Gastrocnemius medialis (tissue), 4 donors: Measurements from ENCODE around the gene GGT6. TPM values are rescaled to one million over a fixed set of nuclear protein-coding genes. Genes with fewer than 3 reads are reported as not detected.
A peak's percentile ranks its signal among the peaks of the same experiment; 100 is the strongest.

ENCODE experiments used
- ATAC-seq, 2 donors: fragments of 150-250 bp; one replicate each; pipeline ENCODE4 v1.9.1; 2016
- DNase-seq, 2 donors: peaks; one replicate each; pipeline ENCODE4 v3.0.0-alpha.2; 2019
- H3K27ac ChIP-seq, 4 donors: fragments of 200-600 bp; sonication (generic); 1 replicate in 1 of 4; 2 replicates in 3 of 4; pipeline ENCODE4 v1.5.1; 2016 to 2018; ENCODE audit warnings: mild to moderate bottlenecking in 2 of 4, moderate library complexity in 1 of 4
- H3K27me3 ChIP-seq, 3 donors: fragments of 200-600 bp; sonication (generic) in 2 of 3; 1 replicate in 1 of 3; 2 replicates in 2 of 3; pipeline versions ENCODE4 v1.5.1 to v1.6.0; 2016 to 2019; ENCODE audit warnings: mild to moderate bottlenecking in 1 of 3, moderate library complexity in 1 of 3
- H3K36me3 ChIP-seq, 2 donors: fragments of 200-600 bp; sonication (generic) in 1 of 2; one replicate each; pipeline ENCODE4 v1.5.1; 2017 to 2018
- H3K4me1 ChIP-seq, 2 donors: fragments of 200-600 bp; sonication (generic) in 1 of 2; one replicate each; pipeline ENCODE4 v1.5.1; 2016 to 2017; ENCODE audit warnings: mild to moderate bottlenecking in 2 of 2
- H3K4me3 ChIP-seq, 4 donors: fragments of 200-600 bp; sonication (generic) in 3 of 4; 1 replicate in 1 of 4; 2 replicates in 3 of 4; pipeline ENCODE4 v1.5.1; 2016 to 2019; ENCODE audit warnings: mild to moderate bottlenecking in 2 of 4
- H3K9me3 ChIP-seq, 3 donors: fragments of 200-600 bp; sonication (generic) in 2 of 3; 1 replicate in 1 of 3; 2 replicates in 2 of 3; pipeline ENCODE4 v1.5.1; 2016 to 2019
- CTCF ChIP-seq, 5 experiments: fragments of 450-650 bp in 3 of 5; fragments of 200-600 bp in 2 of 5; sonication (generic) in 2 of 5; IDR thresholded peaks in 4 of 5; conservative IDR thresholded peaks in 1 of 5; 1 replicate in 4 of 5; 2 replicates in 1 of 5; pipeline ENCODE4 v1.5.1; 2016 to 2019; ENCODE audit warnings: antibody characterized with exemption in 5 of 5, mild to moderate bottlenecking in 3 of 5, moderate library complexity in 3 of 5
- POLR2A ChIP-seq, 2 donors: fragments of 450-650 bp; IDR thresholded peaks; one replicate each; pipeline ENCODE4 v1.6.1; 2017; ENCODE audit warnings: antibody characterized with exemption in 2 of 2, mild to moderate bottlenecking in 2 of 2, moderate library complexity in 2 of 2
- in situ Hi-C, 4 donors: fragments of 200-750 bp; cut with MboI; loops; one replicate each; pipeline versions ENCODE4 v1.15.0 to v1.8.0; 2017; ENCODE audit warnings: low sequenced_read_pairs in 4 of 4
- intact Hi-C: fragments of 100-400 bp; cut with DNase I; formaldehyde crosslinking; loops from one replicate; pipeline ENCODE4 v1.15.1; 2023; ENCODE audit warnings: low total_unique reads
- total RNA-seq, 4 donors: library from RNA; depleted of rRNA; stranded (reverse); fragments of >200 nt; gene quantifications; one replicate each; pipeline versions ENCODE4 v1.1.0 to v1.2.3, GENCODE V29; 2016

The GGT6 gene
- total RNA-seq, 4 donors from 2014 or later: 0.63 TPM; not detected in 3

GRCh38 chr17:4530799-4531730 is 29.3 kb downstream of the GGT6 start:
- Histone ChIP-seq H3K4me3 (no peak overlapping the region), H3K36me3 (no peaks in the 10 kb centered on the region), H3K4me1 (peaks cover 17 to 33% of the 10 kb centered on the region in 2 donors), H3K27me3 (no peaks in the 10 kb centered on the region), H3K27ac (peak overlapping the region; percentile 54 to 76 (median 67)), H3K9me3 (no peaks in the 10 kb centered on the region)
- TF ChIP-seq CTCF (IDR thresholded peaks at IDR 0.05 in 4 of 5, conservative IDR thresholded peaks at IDR 0.05 in 1 of 5) (no peak), POLR2A (IDR thresholded peaks at IDR 0.05) (no peak)
- DNase-seq (no peak), ATAC-seq (no peak)
- in situ Hi-C loops: no loop called here
- intact Hi-C loops: no loop called here

- Histone ChIP-seq H3K9me3 (no peaks in the 10 kb centered on the region), H3K4me1 (peaks cover 4 to 28% of the 10 kb centered on the region in 2 donors), H3K27ac (peak overlapping the region in 3 of 4 donors; percentile 63 to 76 (median 71)), H3K4me3 (no peak overlapping the region), H3K36me3 (no peaks in the 10 kb centered on the region), H3K27me3 (no peaks in the 10 kb centered on the region)
- in situ Hi-C loops: no loop called here
- DNase-seq: no peak
- ATAC-seq: no peak
- intact Hi-C loops: no loop called here
- TF ChIP-seq POLR2A (IDR thresholded peaks at IDR 0.05) (no peak), CTCF (IDR thresholded peaks at IDR 0.05 in 4 of 5, conservative IDR thresholded peaks at IDR 0.05 in 1 of 5) (no peak)
These were observed 30.7 kb downstream of the GGT6 start for GRCh38 chr17:4529533-4530152.

GRCh38 chr17:4527566-4528125 is 32.7 kb downstream of the GGT6 start:
- no peaks in the 10 kb centered on the region for H3K27me3 ChIP-seq
- H3K36me3 ChIP-seq: no peaks in the 10 kb centered on the region
- no peak overlapping the region for H3K4me3 ChIP-seq
- no peaks in the 10 kb centered on the region for H3K9me3 ChIP-seq
- DNase-seq (no peak), ATAC-seq (no peak)
- peak overlapping the region in 2 of 4 donors; percentile 9 to 26 for H3K27ac ChIP-seq
- in situ Hi-C loops: no loop called here
- H3K4me1 ChIP-seq: peaks cover 0 to 17% of the 10 kb centered on the region in 2 donors
- TF ChIP-seq CTCF (IDR thresholded peaks at IDR 0.05 in 4 of 5, conservative IDR thresholded peaks at IDR 0.05 in 1 of 5) (no peak), POLR2A (IDR thresholded peaks at IDR 0.05) (no peak)
- intact Hi-C loops: no loop called here

GRCh38 chr17:4527134-4527533 is 33.2 kb downstream of the GGT6 start:
- Histone ChIP-seq H3K4me3 (no peak overlapping the region), H3K9me3 (no peaks in the 10 kb centered on the region), H3K27ac (peak overlapping the region in 1 of 4 donors; percentile 37), H3K36me3 (no peaks in the 10 kb centered on the region), H3K27me3 (no peaks in the 10 kb centered on the region), H3K4me1 (peaks cover 0 to 17% of the 10 kb centered on the region in 2 donors)
- ATAC-seq (no peak), DNase-seq (no peak)
- TF ChIP-seq CTCF (IDR thresholded peaks at IDR 0.05 in 4 of 5, conservative IDR thresholded peaks at IDR 0.05 in 1 of 5): no peak
- TF ChIP-seq POLR2A (IDR thresholded peaks at IDR 0.05): no peak
- in situ Hi-C loops: no loop called here
- intact Hi-C loops: no loop called here
